Hematopoietic multipotent progenitor cell treated with erythropoietin and hydrocortisone succinate and interleukin-3 and kit ligand, for 17 days (in vitro differentiated cells): ENCODE data around the gene SNX5.

ENCODE experiments used
- DNase-seq: peaks from one replicate; pipeline ENCODE4 v3.0.0-alpha.2; 2015; ENCODE audit warnings: low spot score

SNX5 gene

DNA sequence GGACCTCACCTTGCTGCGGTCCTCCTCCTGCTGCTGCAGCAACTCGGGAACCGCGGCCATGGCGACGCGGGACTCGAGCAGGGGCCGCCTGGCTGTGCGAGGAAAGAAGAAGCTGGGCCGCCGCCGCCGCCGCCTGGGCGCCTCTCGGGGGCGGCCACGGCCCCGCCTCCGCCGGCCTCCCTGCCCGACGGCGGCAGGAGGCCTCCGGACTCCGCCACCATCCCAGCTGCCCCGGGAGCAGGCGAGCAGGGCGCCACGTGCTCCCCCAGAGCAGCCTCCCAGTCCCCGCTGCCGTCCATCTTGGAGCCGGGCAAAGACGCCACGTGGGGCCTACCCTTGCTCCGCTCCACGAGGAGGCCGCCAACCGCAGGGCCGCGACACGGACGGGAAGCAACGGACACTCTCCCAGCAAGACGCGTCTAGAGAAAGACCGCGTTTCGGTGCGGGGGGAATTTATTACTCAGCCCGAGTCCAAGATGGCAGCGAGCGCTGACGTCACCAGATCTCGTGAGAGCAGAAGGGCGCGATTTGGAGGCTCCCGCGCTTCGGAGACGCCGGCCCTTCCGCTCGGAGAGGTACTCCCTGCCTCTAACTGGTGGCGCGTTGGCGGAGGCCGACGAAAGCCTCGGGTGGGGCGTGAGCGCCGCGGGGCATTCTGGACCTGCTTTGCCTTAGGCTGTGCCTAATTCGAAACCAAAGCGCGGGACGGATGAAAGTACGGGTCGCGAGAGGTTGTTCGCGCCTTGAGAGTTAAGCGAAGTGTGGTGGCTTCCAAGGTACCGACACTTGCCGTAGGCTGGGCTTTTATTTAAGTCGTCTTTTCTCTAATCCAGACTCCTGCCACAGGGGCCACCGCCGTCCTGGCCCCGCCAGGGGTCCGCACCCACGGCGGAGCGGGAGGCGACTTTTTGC is at the start of gene SNX5, which contains the start of gene MGME1:
TSS of gene SNX5 (minus strand) at position 429 of the 912 bp plus-strand sequence. CDS start at position 60, 369 bp downstream.
TSS of gene MGME1 (plus strand) at position 653 of the 912 bp plus-strand sequence. CDS start 842 bp downstream, outside the sequence.
- DNase-seq, result peak; percentile 98

- DNase-seq, result no peak
These were observed 49.5 kb upstream of the SNX5 start for GRCh38 chr20:18018100-18018499.

DNA sequence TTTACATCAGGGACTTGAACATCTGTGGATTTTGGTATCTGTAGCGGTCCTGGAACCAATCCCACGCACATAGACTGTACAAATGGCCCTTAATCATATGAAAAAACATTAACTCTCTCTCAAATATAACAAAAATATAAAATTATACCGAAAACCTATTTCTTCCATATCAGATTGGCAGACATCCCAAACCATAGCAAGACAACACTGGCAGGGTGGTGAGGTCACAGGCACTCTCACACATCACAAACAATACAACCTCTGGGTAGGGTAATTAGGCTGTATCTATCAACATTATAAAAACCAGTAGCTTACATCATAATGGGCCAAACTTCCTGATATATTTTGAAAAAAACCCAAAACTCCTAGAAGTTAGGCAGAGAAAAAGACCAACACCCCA is 48.2 kb upstream of the SNX5 start:
- no peak for DNase-seq

DNA sequence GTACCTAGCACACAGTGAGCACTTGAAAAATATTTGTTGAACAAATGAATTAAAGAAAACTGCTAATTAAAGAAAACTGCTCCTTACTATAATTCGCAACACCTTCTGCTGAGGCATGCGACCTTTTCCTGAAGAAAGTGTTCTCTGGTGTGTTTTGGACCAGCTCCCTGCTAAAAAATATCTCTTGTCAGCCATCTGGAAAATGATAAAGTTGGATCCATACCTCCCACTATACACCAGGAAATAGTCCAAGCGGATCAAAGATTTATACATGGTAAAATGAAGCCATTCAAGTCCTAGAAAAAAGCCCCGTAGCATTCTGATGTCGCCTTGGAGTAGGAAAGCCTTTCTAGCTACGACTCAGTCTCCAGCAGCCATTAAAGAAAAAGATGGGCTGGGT is 45.8 kb upstream of the SNX5 start:
- DNase-seq, result no peak

DNA sequence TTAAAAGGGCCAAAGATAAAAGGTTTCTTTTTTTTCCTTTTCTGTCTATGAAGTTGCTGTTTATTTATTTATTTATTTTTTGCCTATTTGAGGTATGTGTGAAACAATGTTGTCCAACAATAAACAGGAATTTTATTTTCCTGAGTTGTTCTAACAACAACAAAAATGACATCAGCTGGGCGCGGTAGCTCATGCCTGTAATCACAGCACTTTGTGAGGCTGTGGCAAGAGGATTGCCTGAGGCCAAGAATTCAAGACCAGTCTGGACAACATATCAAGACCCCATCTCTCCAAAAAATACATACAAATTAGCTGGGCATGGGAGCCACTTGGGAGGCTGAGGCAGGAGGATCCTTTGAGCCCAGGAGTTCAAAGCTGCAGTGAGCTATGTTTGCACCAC is 44.3 kb upstream of the SNX5 start:
- no peak for DNase-seq

DNA sequence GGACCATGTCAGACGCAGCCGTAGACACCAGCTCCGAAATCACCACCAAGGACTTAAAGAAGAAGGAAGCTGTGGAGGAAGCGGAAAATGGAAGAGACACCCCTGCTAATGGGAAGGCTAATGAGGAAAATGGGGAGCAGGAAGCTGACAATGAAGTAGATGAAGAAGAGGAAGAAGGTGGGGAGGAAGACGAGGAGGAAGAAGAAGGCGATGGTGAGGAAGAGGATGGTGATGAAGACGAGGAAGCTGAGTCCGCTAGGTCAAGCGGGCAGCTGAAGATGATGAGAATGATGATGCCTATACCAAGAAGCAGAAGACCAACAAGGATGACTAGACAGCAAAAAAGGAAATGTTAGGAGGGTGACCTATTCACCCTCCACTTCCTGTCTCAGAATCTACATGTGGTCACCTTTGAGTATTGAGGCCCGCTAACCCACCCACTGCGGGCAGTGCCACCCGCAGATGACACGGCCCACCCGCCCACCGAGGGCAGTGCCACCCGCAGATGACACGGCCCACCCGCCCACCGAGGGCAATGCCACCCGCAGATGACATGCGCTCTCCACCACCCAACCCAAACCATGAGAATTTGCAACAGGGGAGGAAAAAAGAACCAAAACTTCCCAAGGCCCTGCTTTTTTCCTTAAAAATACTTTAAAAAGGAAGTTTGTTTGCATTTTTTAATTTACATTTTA is 43.5 kb upstream of the SNX5 start:
- DNase-seq, result no peak

DNA sequence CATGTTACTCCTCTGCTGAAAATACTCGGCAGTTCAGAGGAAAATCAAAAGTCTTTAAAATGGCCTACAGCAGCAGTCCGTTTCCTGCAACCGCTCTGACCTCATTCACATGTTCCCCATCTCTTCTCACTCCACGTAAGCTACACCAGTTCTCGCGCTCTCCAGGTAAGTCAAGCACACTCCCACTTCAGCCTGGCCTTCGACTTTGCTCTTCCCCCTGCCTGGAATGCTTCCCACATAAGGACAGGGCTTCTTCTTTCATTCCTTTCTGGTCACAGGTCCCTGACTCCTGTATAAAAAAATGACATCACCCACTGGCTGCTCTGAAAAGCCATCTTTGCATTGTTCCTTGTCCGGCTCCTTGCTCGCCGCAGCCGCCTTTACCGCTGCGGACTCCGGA is 42.9 kb upstream of the SNX5 start:
- no peak for DNase-seq

DNA sequence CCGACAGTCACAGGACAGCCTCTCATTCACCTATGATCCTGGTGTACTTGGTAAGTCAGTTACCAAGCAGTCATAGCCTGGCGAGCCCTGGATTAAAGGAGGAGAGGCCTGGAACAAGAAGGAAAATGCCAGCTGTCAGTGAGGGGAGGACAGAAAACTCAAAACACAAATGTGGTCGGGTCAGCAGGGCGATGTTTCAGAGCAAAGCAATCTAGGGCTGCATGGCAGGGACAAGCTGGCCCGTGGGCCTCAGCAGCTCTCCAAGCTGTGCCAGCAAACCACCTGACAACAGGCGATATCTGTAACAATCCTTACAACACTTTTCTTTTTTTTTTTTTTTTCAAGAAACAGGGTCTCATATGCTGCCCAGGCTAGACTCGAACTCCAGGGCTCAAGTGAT is 40.5 kb upstream of the SNX5 start:
- no peak for DNase-seq

GRCh38 chr20:18007534-18008292 is 39.1 kb upstream of the SNX5 start:
- DNase-seq, result no peak

DNA sequence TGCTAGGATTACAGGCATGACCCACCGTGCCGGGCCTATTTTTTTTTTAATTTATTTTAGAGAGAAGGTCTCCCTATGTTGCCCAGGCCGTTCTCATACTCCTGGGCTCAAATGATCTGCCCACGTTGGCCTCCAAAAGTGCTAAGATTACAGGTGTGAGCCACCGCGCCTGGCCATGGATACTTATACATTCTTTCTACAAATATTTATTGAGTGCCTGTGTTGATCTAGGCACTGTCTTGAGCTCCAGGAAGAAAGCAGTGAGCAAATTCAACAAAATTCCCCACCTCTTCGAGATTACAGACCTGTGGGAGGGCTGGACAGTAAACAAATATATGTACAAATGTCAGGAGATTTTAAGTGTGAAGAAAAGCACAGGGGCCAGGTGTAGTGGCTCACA is 38.1 kb upstream of the SNX5 start:
- no peak for DNase-seq

DNA sequence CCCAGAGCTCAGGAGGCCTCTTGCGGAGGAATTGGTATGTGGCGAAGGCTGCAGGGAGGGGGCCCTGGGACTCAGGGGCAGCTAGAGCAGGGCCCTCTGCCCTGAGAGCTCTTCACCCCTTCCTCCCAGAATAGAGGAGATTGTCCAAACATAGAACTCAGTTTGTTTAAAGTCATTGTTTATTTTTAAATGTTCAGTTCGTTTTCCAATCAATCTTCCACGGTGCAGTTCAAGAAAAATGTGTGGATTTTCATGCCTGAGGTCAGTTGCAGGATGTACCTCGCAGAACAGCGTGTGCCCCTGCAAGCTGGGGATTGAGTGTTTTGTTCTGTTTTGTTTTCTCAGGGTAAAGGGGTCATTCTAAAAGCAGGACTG is 37.4 kb upstream of the SNX5 start:
- no peak for DNase-seq

DNA sequence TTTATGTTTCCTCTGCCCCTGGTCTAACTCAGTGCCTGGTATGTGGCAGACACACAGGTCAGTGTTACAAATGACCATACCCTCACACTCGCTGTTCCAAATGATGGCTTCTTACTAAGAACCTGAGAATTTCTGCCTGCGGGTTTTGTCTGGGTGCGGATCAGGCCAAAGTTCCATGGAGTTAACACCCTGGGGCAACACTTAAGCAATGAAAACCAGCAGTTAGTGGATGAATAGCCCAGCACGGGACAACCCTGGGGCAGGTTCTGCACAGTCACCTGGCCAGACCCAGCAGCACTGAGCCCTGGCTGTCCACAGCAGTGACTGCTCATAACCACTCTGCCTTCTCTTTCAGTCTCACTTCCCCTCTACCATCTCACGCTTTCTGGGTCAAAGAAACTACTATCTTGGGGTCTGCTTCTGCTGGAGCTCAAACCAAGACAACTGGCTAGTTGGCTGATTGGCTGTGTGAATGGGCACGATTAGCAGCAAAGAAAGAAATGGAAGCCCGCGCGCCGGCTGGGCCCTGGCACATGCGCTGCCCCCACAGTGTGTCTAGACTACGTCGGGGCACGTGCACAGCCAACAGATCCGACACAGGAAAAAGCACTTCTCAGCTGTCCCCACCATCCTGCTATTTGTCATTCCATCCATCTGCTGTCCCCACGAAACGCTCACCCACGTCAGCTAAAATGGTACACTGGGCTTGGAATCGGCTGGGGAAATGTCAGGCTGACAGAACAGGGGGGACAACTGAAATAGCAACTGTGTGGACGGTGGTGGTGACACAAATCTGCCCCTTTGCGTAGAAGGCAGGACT is 36.8 kb upstream of the SNX5 start:
- no peak for DNase-seq

- DNase-seq, result no peak
These were observed 35.9 kb upstream of the SNX5 start for GRCh38 chr20:18004384-18005031.

DNA sequence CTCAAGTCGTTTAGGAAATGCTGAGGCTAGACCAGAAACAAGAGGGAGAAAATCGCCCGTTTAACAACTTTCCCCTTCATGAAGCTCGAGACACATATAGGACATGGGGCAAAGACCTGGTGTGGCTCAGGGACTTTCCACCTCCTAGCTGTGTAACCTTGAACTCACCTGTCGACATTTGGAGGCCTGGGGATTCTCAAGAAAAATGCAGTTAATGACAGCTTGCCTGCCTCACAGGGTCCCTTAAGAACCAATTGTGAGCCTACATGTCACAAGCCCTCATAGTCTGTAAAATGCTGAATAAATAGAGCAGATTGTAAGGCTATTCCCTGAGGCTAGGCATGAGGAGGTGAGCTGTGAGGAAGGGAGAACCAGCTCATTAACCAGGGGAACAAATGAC is 35.3 kb upstream of the SNX5 start:
- no peak for DNase-seq

- DNase-seq, result no peak
These were observed 32.7 kb upstream of the SNX5 start for GRCh38 chr20:18001131-18001921.

- DNase-seq, result no peak
These were observed 31.0 kb upstream of the SNX5 start for GRCh38 chr20:17999566-17999965.

- DNase-seq, result no peak
These were observed 29.9 kb upstream of the SNX5 start for GRCh38 chr20:17998446-17998845.

DNA sequence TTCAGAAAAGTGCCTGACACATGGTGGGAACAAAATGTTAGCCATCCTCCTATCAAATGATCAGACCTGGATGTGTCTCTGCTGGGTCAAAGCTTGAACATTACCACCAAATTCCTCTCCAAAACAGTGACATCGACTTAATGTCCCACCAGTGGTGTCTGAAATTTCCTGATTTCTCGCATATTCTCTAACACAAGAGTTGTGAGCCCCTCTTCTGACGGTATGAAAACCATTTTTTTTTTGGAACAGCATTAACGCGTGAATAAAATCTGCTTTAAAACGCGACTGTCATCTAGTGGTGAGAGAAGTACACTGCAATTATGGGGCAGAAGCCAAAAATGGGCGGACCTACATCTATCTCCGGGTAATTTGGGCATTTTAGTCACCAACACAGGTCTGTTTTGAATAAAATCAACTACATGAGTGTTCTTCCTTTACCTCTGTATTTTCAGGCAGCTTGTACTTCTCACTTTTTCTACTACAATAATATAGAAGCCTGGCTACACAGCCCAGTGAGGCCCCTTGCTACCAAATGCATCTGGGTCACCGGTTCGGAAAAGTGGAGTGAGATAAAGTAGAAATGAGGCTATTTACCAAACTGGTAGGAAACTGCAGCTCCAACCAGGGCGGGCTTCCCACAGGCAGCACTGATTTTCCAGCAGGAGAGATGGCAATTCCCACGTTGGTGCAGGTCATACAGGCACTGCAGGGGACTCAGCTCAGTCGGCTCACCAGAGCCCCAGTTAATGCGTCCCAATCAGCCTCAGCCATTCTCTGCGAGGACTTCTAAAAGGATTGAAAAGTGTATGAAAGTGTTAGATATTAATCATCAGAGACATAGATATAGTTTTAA is 27.6 kb upstream of the SNX5 start:
- peak; percentile 80 for DNase-seq

- DNase-seq, result no peak
These were observed 25.0 kb upstream of the SNX5 start for GRCh38 chr20:17993546-17993945.
